PFSK-1 (cell line): ENCODE data around the gene ACER3.

Experiments used
- FOXP2 ChIP-seq: optimal IDR thresholded peaks from 2 replicates; pipeline ENCODE3; 2011; ENCODE audit warnings: borderline replicate concordance, control low read depth, inconsistent platforms; ENCODE audit not compliant: insufficient read depth; ENCODE audit errors: extremely low read length, extremely low read depth
- POLR2AphosphoS5 ChIP-seq: IDR thresholded peaks from 2 replicates; pipeline ENCODE4 v1.6.1; 2012; ENCODE audit warnings: low read depth, mild to moderate bottlenecking, control low read depth, low read length, moderate library complexity
- SIN3A ChIP-seq: IDR thresholded peaks from 2 replicates; pipeline ENCODE4 v1.6.1; 2012; ENCODE audit warnings: mild to moderate bottlenecking, low read length, moderate library complexity, borderline replicate concordance; ENCODE audit not compliant: insufficient read depth
- TAF1 ChIP-seq: IDR thresholded peaks from 2 replicates; pipeline ENCODE4 v1.6.1; 2012; ENCODE audit warnings: low read length, control low read depth, borderline replicate concordance; ENCODE audit not compliant: insufficient read depth
- TF ChIP-seq, protein P1 (sequence below), 2 experiments: IDR thresholded peaks; 2 replicates each; pipeline versions ENCODE4 v1.6.1 to v1.8.0; 2011 to 2012; ENCODE audit warnings: low read depth in 2 of 2, low read length in 2 of 2, control low read depth in 1 of 2, inconsistent platforms in 1 of 2, mild to moderate bottlenecking in 1 of 2, moderate library complexity in 1 of 2; ENCODE audit not compliant: insufficient read depth in 1 of 2

GRCh38 chr11:76999597-76999996 lies 138.9 kb downstream of the ACER3 start:
- TF ChIP-seq TAF1 (no peak), POLR2AphosphoS5 (no peak), SIN3A (no peak), FOXP2 (no peak)
- TF ChIP-seq, protein P1, sequence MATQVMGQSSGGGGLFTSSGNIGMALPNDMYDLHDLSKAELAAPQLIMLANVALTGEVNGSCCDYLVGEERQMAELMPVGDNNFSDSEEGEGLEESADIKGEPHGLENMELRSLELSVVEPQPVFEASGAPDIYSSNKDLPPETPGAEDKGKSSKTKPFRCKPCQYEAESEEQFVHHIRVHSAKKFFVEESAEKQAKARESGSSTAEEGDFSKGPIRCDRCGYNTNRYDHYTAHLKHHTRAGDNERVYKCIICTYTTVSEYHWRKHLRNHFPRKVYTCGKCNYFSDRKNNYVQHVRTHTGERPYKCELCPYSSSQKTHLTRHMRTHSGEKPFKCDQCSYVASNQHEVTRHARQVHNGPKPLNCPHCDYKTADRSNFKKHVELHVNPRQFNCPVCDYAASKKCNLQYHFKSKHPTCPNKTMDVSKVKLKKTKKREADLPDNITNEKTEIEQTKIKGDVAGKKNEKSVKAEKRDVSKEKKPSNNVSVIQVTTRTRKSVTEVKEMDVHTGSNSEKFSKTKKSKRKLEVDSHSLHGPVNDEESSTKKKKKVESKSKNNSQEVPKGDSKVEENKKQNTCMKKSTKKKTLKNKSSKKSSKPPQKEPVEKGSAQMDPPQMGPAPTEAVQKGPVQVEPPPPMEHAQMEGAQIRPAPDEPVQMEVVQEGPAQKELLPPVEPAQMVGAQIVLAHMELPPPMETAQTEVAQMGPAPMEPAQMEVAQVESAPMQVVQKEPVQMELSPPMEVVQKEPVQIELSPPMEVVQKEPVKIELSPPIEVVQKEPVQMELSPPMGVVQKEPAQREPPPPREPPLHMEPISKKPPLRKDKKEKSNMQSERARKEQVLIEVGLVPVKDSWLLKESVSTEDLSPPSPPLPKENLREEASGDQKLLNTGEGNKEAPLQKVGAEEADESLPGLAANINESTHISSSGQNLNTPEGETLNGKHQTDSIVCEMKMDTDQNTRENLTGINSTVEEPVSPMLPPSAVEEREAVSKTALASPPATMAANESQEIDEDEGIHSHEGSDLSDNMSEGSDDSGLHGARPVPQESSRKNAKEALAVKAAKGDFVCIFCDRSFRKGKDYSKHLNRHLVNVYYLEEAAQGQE (IDR thresholded peaks at IDR 0.05; ENCODE audit: insufficient read depth in 1 of 2, low read depth in 2 of 2, low read length in 2 of 2) = no peak
